Endometrial microvascular endothelial cells (primary cell): Measurements from ENCODE around the gene GAB2. TPM values are rescaled to one million over a fixed set of nuclear protein-coding genes. Genes with fewer than 3 reads are reported as not detected.

Experiments used
- in situ Hi-C: cut with HindIII; loops from 2 replicates; pipeline ENCODE4 v1.10.0; 2017; ENCODE audit warnings: low sequenced_read_pairs, low pct_unique_long_range_greater_than_20kb; ENCODE audit errors: inconsistent ontology term
- total RNA-seq: library from RNA; depleted of rRNA; stranded (reverse); fragments of >200 nt; gene quantifications from one replicate; pipeline ENCODE4 v1.2.3, GENCODE V29; 2015; ENCODE audit errors: inconsistent ontology term

The GAB2 gene
- total RNA-seq, 1 donor from 2014 or later, result 16.8 TPM

- in situ Hi-C loops, result no loop called here
These were observed 83.5 kb downstream of the GAB2 start for GRCh38 chr11:78334109-78334508.

GRCh38 chr11:78332872-78333271, 84.7 kb downstream of the GAB2 start:
- in situ Hi-C loops, result no loop called here

- in situ Hi-C loops, result no loop called here
These were observed 85.3 kb downstream of the GAB2 start for GRCh38 chr11:78332174-78332866.

- in situ Hi-C loops, result no loop called here
These were observed 85.9 kb downstream of the GAB2 start for GRCh38 chr11:78331711-78332110.

- in situ Hi-C loops, result no loop called here
These were observed 87.3 kb downstream of the GAB2 start for GRCh38 chr11:78330361-78330760.

GRCh38 chr11:78327945-78328344, 89.7 kb downstream of the GAB2 start:
- in situ Hi-C loops, result no loop called here

GRCh38 chr11:78325274-78325781, 92.3 kb downstream of the GAB2 start:
- in situ Hi-C loops, result no loop called here

- in situ Hi-C loops, result no loop called here
These were observed 94.3 kb downstream of the GAB2 start for GRCh38 chr11:78323363-78323762.

GRCh38 chr11:78319453-78319955, 98.1 kb downstream of the GAB2 start:
- in situ Hi-C loops, result no loop called here

GRCh38 chr11:78318321-78319114, 99.1 kb downstream of the GAB2 start:
- in situ Hi-C loops, result no loop called here

GRCh38 chr11:78315724-78316123, 101.9 kb downstream of the GAB2 start:
- in situ Hi-C loops, result no loop called here

- in situ Hi-C loops, result no loop called here
These were observed 102.9 kb downstream of the GAB2 start for GRCh38 chr11:78314762-78315161.

- in situ Hi-C loops, result no loop called here
These were observed 103.7 kb downstream of the GAB2 start for GRCh38 chr11:78313898-78314297.

- in situ Hi-C loops, result no loop called here
These were observed 104.3 kb downstream of the GAB2 start for GRCh38 chr11:78313181-78313795.

- in situ Hi-C loops, result no loop called here
These were observed 104.9 kb downstream of the GAB2 start for GRCh38 chr11:78312712-78313111.

- in situ Hi-C loops, result no loop called here
These were observed 105.8 kb downstream of the GAB2 start for GRCh38 chr11:78311702-78312371.

- in situ Hi-C loops, result no loop called here
These were observed 107.1 kb downstream of the GAB2 start for GRCh38 chr11:78310500-78310909.

- in situ Hi-C loops, result no loop called here
These were observed 113.4 kb downstream of the GAB2 start for GRCh38 chr11:78304201-78304600.
